HepG2 (cell line): ENCODE data around the gene MFSD11. TPM values are rescaled to one million over a fixed set of nuclear protein-coding genes. Genes with fewer than 3 reads are reported as not detected.

ENCODE experiments used
- CBX5 ChIP-seq: sonication (generic); formaldehyde crosslinking; IDR thresholded peaks from 2 replicates; pipeline ENCODE4 v1.4.0; 2020; ENCODE audit warnings: missing genetic modification reagents, borderline replicate concordance
- FIP1L1 ChIP-seq: fragments of 200-400 bp; formaldehyde crosslinking; IDR thresholded peaks from 2 replicates; pipeline ENCODE4 v1.6.1; 2018; ENCODE audit warnings: low read depth, mild to moderate bottlenecking, low read length, moderate library complexity, borderline replicate concordance; ENCODE audit not compliant: insufficient read depth
- FOXP1 ChIP-seq, 2 experiments: fragments of 450-650 bp in 1 of 2; IDR thresholded peaks; 2 replicates each; pipeline ENCODE4 v1.6.1; 2017 to 2018; ENCODE audit warnings: antibody characterized with exemption in 1 of 2
- GATA4 ChIP-seq: sonication (generic); IDR thresholded peaks from 2 replicates; pipeline ENCODE4 v1.6.1; 2016; ENCODE audit warnings: antibody characterized with exemption, low read depth, borderline replicate concordance
- HDAC1 ChIP-seq: sonication (generic); formaldehyde crosslinking; IDR thresholded peaks from 2 replicates; pipeline ENCODE4 v1.5.1; 2020; ENCODE audit warnings: mild to moderate bottlenecking, missing genetic modification reagents
- HDAC2 ChIP-seq: sonication (generic); formaldehyde crosslinking; IDR thresholded peaks from 2 replicates; pipeline ENCODE4 v1.4.0; 2020; ENCODE audit warnings: missing genetic modification reagents
- HHEX ChIP-seq: IDR thresholded peaks from 2 replicates; pipeline ENCODE4 v1.6.1; 2016; ENCODE audit warnings: control low read depth
- KAT2B ChIP-seq: fragments of 150-350 bp; IDR thresholded peaks from 2 replicates; pipeline ENCODE4 v1.6.1; 2014; ENCODE audit warnings: low read depth, low read length, borderline replicate concordance
- KDM1A ChIP-seq: IDR thresholded peaks from 2 replicates; pipeline ENCODE4 v1.6.1; 2016; ENCODE audit warnings: missing compliant biosample characterization
- KDM2A ChIP-seq: sonication (generic); formaldehyde crosslinking; IDR thresholded peaks from 2 replicates; pipeline ENCODE4 v1.4.0; 2020; ENCODE audit warnings: low read depth, missing genetic modification reagents, borderline replicate concordance
- KLF11 ChIP-seq: IDR thresholded peaks from 2 replicates; pipeline ENCODE4 v1.6.1; 2016; ENCODE audit warnings: missing compliant biosample characterization
- MED8 ChIP-seq: sonication (generic); formaldehyde crosslinking; IDR thresholded peaks from 2 replicates; pipeline ENCODE4 v1.8.1; 2023; ENCODE audit warnings: mild to moderate bottlenecking, missing genetic modification reagents; ENCODE audit not compliant: insufficient replicate concordance
- MEF2D ChIP-seq: sonication (generic); formaldehyde crosslinking; IDR thresholded peaks from 2 replicates; pipeline ENCODE4 v1.5.1; 2020; ENCODE audit warnings: mild to moderate bottlenecking, missing genetic modification reagents
- MIER2 ChIP-seq: IDR thresholded peaks from 2 replicates; pipeline ENCODE4 v1.6.1; 2016; ENCODE audit warnings: missing biosample characterization, missing genetic modification reagents
- PITX1 ChIP-seq: sonication (generic); formaldehyde crosslinking; IDR thresholded peaks from 2 replicates; pipeline ENCODE4 v1.5.1; 2020; ENCODE audit warnings: mild to moderate bottlenecking, missing genetic modification reagents
- SAP130 ChIP-seq: IDR thresholded peaks from 2 replicates; pipeline ENCODE4 v1.6.1; 2016; ENCODE audit warnings: low read depth
- SCMH1 ChIP-seq: sonication (generic); formaldehyde crosslinking; IDR thresholded peaks from 2 replicates; pipeline ENCODE4 v1.9.0; 2021; ENCODE audit warnings: missing genetic modification reagents, mild to moderate bottlenecking, borderline replicate concordance
- ZBTB7A ChIP-seq: sonication (generic); formaldehyde crosslinking; IDR thresholded peaks from 2 replicates; pipeline ENCODE4 v1.8.0; 2022; ENCODE audit warnings: mild to moderate bottlenecking, missing genetic modification reagents
- ZNF331 ChIP-seq: sonication (generic); formaldehyde crosslinking; IDR thresholded peaks from 2 replicates; pipeline ENCODE4 v1.4.0; 2020; ENCODE audit warnings: missing genetic modification reagents
- ZNF335 ChIP-seq: sonication (generic); formaldehyde crosslinking; IDR thresholded peaks from 2 replicates; pipeline ENCODE4 v1.4.0; 2020; ENCODE audit warnings: missing genetic modification reagents
- ZNF605 ChIP-seq: sonication (generic); formaldehyde crosslinking; IDR thresholded peaks from 2 replicates; pipeline ENCODE4 v1.8.0; 2022; ENCODE audit warnings: mild to moderate bottlenecking, missing genetic modification reagents
- ZNF615 ChIP-seq: sonication (generic); formaldehyde crosslinking; IDR thresholded peaks from 2 replicates; pipeline ENCODE4 v1.5.0; 2020; ENCODE audit warnings: mild to moderate bottlenecking, missing genetic modification reagents, borderline replicate concordance
- ZSCAN9 ChIP-seq: IDR thresholded peaks from 2 replicates; pipeline ENCODE4 v1.6.1; 2016; ENCODE audit warnings: borderline replicate concordance
- ZZZ3 ChIP-seq: sonication (generic); formaldehyde crosslinking; IDR thresholded peaks from 2 replicates; pipeline ENCODE4 v1.4.0; 2020; ENCODE audit warnings: missing genetic modification reagents, mild to moderate bottlenecking, borderline replicate concordance
- polyA plus RNA-seq, 8 experiments: library from polyadenylated mRNA; depleted of rRNA in 3 of 8; stranded (reverse) in 7 of 8; unstranded in 1 of 8; fragments of >200 nt; fragmentation: Illumina TruSeq in 4 of 8; extraction: Trizol in 4 of 8; gene quantifications; 2 replicates each; pipeline versions ENCODE4 v1.2.1 to v1.2.3, GENCODE V29; 2011 to 2016; ENCODE audit warnings: low read depth in 4 of 8, missing spikeins in 1 of 8, mixed read lengths in 1 of 8; ENCODE audit not compliant: insufficient read depth in 1 of 8
- total RNA-seq, 5 experiments: library from RNA; depleted of rRNA; stranded (reverse); fragments of >200 nt; fragmentation: Illumina TruSeq; extraction: Trizol; gene quantifications; 2 replicates each; pipeline ENCODE4 v1.2.3, GENCODE V29; 2016; ENCODE audit warnings: low read depth in 1 of 5
- TF ChIP-seq, protein P1 (sequence below): sonication (generic); formaldehyde crosslinking; IDR thresholded peaks from 2 replicates; pipeline ENCODE4 v1.8.0; 2022; ENCODE audit warnings: low read depth, missing genetic modification reagents
- TF ChIP-seq, protein P2 (sequence below): sonication (generic); formaldehyde crosslinking; IDR thresholded peaks from 2 replicates; pipeline ENCODE4 v1.4.0; 2020; ENCODE audit warnings: missing genetic modification reagents
- TF ChIP-seq, protein P3 (sequence below): sonication (generic); formaldehyde crosslinking; IDR thresholded peaks from 2 replicates; pipeline ENCODE4 v1.5.1; 2020; ENCODE audit warnings: missing genetic modification reagents, mild to moderate bottlenecking, borderline replicate concordance
- TF ChIP-seq, protein P4 (sequence below): IDR thresholded peaks from 2 replicates; pipeline ENCODE4 v1.6.1; 2016

Gene MFSD11
- total and polyA plus RNA-seq, 2 of the 13 experiments (the other 11 are each of a cell fraction or from before 2014, with no cell fraction given): 26.1 to 36.3 TPM

DNA sequence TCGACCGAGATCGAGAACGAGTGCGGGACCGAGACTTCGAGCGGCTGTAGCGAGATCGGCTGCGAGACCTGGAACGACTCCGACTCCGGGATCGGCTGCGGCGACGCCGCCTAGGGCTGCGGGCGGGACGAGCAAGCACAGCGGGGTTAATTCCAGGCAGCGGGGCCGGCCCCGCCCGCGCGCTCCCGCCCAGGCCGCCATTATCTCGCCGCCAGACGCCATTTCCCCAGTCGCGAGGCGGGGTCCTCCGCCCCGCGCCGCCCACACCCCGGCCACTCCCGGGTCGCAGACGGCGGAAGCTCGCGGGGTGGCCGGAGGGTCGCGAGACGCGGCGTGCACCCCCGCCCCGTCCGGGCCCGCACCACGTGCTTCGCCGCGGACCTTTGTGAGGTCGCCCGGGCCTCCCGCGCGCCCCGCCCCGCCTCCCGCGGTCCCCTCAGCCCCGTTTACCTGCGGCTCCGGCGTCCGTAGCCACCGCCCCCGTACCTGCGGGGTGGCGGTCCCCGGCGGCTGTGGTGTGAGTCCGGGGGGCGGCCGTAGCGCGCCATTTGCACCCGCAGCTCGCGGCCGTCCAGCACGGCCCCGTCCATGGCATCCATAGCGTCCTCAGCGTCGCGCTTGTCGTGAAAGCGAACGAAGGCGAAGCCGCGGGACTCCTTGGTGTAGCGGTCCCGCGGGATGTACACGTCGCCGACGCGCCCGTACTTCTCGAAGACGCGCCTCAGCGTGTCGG is 1.4 kb upstream of the MFSD11 start (continued):
- TF ChIP-seq KDM1A (CRISPR knock-in tag) (no peak), KDM2A (CRISPR knock-in tag) (peak; percentile 12; the same call in 1 of the 2 replicates), FOXP1 (IDR thresholded peaks at IDR 0.05) (no peak), FOXP1 (CRISPR knock-in tag; IDR thresholded peaks at IDR 0.05) (no peak), ZZZ3 (CRISPR knock-in tag) (no peak), HDAC1 (CRISPR knock-in tag) (no peak; the same call in 1 of the 2 replicates), FIP1L1 (no peak), SCMH1 (CRISPR knock-in tag) (no peak), MIER2 (no peak), ZBTB7A (no peak), ZNF331 (CRISPR knock-in tag) (no peak), ZNF615 (CRISPR knock-in tag) (no peak), SAP130 (CRISPR knock-in tag) (no peak; the same call in 1 of the 2 replicates), ZNF335 (CRISPR knock-in tag) (no peak), MEF2D (CRISPR knock-in tag) (no peak), KAT2B (no peak), PITX1 (0 out of 2 replicates have a peak, but pooled peaks have one; percentile 18), HDAC2 (CRISPR knock-in tag) (no peak), KLF11 (CRISPR knock-in tag) (no peak), HHEX (CRISPR knock-in tag) (no peak), CBX5 (CRISPR knock-in tag) (no peak), ZNF605 (CRISPR knock-in tag) (peak; percentile 68; the same call in 1 of the 2 replicates), ZSCAN9 (CRISPR knock-in tag) (no peak), MED8 (CRISPR knock-in tag) (no peak), GATA4 (no peak)
- TF ChIP-seq, protein P1, sequence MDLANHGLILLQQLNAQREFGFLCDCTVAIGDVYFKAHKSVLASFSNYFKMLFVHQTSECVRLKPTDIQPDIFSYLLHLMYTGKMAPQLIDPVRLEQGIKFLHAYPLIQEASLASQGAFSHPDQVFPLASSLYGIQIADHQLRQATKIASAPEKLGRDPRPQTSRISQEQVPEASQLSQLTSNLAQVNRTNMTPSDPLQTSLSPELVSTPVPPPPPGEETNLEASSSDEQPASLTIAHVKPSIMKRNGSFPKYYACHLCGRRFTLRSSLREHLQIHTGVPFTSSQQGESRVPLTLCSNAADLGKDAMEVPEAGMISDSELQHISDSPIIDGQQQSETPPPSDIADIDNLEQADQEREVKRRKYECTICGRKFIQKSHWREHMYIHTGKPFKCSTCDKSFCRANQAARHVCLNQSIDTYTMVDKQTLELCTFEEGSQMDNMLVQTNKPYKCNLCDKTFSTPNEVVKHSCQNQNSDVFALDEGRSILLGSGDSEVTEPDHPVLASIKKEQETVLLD: peak; percentile 59; the same call in 1 of the 2 replicates
- TF ChIP-seq, protein P2, sequence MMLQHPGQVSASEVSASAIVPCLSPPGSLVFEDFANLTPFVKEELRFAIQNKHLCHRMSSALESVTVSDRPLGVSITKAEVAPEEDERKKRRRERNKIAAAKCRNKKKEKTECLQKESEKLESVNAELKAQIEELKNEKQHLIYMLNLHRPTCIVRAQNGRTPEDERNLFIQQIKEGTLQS (CRISPR knock-in tag): 0 out of 2 replicates have a peak, but pooled peaks have one; percentile 2
- TF ChIP-seq, protein P3, sequence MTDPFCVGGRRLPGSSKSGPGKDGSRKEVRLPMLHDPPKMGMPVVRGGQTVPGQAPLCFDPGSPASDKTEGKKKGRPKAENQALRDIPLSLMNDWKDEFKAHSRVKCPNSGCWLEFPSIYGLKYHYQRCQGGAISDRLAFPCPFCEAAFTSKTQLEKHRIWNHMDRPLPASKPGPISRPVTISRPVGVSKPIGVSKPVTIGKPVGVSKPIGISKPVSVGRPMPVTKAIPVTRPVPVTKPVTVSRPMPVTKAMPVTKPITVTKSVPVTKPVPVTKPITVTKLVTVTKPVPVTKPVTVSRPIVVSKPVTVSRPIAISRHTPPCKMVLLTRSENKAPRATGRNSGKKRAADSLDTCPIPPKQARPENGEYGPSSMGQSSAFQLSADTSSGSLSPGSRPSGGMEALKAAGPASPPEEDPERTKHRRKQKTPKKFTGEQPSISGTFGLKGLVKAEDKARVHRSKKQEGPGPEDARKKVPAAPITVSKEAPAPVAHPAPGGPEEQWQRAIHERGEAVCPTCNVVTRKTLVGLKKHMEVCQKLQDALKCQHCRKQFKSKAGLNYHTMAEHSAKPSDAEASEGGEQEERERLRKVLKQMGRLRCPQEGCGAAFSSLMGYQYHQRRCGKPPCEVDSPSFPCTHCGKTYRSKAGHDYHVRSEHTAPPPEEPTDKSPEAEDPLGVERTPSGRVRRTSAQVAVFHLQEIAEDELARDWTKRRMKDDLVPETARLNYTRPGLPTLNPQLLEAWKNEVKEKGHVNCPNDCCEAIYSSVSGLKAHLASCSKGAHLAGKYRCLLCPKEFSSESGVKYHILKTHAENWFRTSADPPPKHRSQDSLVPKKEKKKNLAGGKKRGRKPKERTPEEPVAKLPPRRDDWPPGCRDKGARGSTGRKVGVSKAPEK (CRISPR knock-in tag): no peak
- TF ChIP-seq, protein P4, sequence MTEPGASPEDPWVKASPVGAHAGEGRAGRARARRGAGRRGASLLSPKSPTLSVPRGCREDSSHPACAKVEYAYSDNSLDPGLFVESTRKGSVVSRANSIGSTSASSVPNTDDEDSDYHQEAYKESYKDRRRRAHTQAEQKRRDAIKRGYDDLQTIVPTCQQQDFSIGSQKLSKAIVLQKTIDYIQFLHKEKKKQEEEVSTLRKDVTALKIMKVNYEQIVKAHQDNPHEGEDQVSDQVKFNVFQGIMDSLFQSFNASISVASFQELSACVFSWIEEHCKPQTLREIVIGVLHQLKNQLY: no peak
